DOHH2 (cell line): ENCODE data around the gene SKIL.

ENCODE experiments used
- EZH2phosphoT487 ChIP-seq: fragments of 200-600 bp; sonication (generic); IDR thresholded peaks from 2 replicates; pipeline ENCODE4 v1.6.1; 2017; ENCODE audit warnings: borderline replicate concordance, mild to moderate bottlenecking, antibody characterized with exemption, low read length, moderate library complexity, mixed read lengths
- TF ChIP-seq, protein P1 (sequence below): fragments of 200-600 bp; sonication (generic); IDR thresholded peaks from one replicate; pipeline ENCODE4 v1.5.1; 2014; ENCODE audit warnings: antibody characterized with exemption, mild to moderate bottlenecking, low read depth, low read length; ENCODE audit not compliant: poor library complexity, severe bottlenecking

DNA sequence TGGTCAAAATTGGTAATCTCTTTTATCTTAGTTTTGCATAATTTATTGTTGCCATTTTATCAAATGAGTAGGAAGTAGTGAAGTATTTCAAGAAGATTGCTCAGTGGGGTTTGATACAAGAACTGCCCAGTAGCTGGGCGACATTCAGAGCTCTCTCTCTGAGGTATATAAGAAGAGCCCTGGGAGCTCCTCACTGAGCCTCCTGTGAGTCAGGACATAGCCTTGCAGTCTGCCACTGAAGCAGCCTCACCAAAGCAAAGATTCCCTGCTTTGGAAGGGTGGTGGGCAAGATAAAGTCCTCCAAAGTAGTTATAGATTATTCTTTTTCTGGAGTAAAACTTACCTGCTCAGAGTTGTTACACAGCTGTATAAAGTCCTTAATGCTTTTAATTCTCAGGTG, 26.1 kb downstream of the SKIL start:
- TF ChIP-seq EZH2phosphoT487 = no peak
- TF ChIP-seq, protein P1, sequence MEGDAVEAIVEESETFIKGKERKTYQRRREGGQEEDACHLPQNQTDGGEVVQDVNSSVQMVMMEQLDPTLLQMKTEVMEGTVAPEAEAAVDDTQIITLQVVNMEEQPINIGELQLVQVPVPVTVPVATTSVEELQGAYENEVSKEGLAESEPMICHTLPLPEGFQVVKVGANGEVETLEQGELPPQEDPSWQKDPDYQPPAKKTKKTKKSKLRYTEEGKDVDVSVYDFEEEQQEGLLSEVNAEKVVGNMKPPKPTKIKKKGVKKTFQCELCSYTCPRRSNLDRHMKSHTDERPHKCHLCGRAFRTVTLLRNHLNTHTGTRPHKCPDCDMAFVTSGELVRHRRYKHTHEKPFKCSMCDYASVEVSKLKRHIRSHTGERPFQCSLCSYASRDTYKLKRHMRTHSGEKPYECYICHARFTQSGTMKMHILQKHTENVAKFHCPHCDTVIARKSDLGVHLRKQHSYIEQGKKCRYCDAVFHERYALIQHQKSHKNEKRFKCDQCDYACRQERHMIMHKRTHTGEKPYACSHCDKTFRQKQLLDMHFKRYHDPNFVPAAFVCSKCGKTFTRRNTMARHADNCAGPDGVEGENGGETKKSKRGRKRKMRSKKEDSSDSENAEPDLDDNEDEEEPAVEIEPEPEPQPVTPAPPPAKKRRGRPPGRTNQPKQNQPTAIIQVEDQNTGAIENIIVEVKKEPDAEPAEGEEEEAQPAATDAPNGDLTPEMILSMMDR = no peak
